HG02981 (cell line): ENCODE data around the gene TMEM91.
"Not testable (repeated sequence)": the region's sequence is repeated elsewhere in the genome, so short reads cannot be mapped to it uniquely, and the experiment has no call there.

Source experiments
- ATAC-seq: cut with Tn5 transposase; IDR thresholded peaks from one replicate; pipeline ENCODE4 v1.9.1; 2021; ENCODE audit warnings: mild to moderate bottlenecking, moderate library complexity; ENCODE audit not compliant: unreplicated experiment

Gene TMEM91

DNA sequence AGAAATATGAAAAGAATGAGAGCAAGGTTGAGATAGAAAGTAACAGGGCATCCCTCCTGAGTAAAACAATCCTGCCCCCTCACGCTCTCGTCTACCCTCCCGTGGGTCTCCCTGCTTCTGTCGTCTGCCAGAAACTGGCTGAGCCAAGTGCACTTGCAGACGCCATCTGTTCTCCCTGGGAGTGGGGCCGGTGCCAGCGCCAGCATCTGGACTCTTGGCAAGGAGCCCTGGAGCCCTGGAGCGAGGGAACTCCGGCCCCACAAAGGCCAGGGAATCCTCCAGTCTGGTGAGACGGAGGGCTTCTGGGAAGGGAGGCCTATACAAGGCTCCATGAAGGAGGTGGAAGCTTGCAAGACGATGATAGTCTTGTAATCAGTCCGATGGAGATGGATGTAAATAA lies 2.3 kb upstream of the TMEM91 start:
- no peak for ATAC-seq

DNA sequence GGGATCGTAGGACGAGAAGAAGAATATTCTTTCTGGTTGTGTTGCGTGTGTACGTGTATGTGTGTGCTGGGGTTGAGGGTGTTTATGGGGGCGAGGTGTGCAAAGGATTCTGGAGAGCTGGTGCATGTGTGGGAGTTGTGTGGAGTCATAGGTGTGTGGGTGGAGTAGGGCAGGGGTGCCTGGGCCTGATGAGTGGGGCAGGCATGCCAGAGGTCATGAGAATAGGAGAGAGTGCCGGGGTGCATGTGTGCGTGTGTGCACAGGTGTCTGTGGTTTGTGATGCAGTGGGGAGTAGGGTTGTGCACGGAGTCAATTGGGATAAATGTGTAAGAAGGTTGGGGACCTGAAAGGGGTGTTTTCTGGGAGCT lies 649 bp downstream of the TMEM91 start:
- ATAC-seq, result no peak

DNA sequence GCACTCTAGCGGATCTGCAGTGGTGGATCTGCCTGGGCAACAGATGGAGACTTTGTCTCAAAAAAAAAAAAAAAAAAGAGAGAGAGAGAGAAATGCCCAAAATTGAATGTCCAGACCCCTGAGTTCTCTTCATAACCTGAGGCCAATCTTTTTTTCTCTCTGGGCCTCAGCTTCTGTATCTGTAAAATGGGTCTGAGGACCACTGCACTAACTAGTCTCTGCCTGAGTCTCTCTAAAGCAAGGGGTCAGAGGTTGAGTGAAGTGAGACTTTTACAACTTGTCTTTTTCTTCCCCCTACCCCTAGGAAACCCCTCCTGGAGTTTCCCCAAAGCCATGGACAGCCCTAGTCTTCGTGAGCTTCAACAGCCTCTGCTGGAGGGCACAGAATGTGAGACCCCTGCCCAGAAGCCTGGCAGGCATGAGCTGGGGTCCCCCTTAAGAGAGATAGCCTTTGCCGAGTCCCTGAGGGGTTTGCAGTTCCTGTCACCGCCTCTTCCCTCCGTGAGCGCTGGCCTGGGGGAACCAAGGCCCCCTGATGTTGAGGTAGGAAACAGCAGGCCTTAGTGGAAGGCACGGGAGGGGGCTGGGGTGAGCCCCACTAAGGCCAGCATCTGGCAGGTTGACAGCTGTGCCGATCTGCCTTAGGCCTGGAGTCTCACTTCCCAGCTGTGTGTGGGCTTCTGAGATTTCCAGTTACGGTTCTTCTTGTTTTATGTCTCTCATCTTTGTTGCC lies 1.8 kb downstream of the TMEM91 start:
- ATAC-seq, result peak; percentile 76

DNA sequence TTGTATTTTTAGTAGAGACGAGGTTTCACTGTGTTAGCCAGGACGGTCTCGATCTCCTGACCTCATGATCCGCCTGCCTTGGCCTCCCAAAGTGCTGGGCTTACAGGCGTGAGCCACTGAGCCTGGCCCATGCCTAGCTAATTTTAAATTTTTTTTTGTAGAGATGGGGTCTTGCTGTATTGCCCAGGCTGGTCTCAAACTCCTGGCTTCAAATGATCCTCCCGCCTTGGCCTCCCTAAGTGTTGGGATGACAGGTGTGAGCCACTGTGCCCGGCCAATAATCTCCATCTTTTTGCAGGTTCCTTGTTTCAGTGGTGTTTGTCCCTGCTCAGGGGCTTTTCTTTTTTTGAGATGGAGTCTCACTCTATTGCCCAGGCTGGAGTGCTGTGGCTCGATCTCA lies 5.2 kb downstream of the TMEM91 start:
- ATAC-seq, result not testable (repeated sequence)

DNA sequence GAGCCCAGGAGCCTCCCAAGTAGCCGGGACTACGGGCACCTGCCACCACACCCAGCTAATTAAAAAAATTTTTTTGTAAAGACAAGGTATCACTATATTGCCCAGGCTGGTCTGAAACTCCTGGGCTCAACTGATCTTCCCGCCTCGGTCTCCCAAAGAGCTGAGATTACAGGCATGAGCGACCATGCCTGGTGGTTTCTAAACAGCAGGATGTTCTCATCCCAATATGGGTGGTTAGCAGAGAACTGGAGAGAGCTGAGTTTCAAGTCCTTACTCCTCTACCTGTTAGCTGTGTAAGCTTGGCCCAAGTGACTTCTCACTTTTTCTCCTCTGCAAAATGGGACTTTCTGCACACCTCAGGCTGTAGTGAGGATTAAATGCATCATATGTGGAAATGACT lies 8.0 kb downstream of the TMEM91 start:
- ATAC-seq, result no peak

DNA sequence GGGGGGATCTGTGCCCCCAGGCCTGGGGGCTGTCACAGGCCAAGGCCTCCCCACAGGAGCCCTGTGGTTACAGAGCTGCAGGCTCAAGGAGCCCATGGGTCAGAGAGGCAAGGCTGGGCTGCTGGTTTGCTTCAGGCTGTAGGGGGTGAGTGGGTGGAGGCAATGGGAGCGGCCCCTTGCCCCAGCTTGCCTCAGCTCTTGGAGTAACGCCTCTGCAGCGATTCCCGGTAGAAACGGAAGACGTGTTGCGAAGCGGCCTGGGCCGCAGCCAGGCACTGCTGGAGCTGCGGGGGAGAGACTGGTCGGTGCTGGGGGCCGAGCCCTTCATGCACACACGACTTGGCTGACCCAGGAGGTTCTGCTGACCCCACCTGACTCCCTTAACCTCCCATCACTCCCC lies 10.1 kb downstream of the TMEM91 start:
- ATAC-seq, result no peak

DNA sequence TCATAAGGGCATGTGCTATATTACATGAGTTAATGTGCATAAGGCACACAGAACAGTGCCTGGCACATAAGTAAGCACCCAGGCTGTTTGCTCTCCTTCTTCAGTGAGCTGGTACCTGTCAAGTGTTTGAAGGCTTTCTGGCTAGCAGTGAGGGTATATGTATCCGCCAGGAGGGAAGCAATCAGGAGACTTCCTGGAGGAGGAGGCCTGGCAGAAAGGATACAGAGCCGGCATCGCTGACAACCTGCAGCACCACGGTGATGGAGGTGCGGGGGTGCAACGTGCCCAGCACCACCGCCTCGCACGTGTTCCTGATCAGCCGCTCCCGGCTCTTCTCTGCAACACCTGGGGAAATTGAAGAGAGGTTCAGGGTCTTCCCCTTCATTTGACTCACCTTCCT lies 15.3 kb downstream of the TMEM91 start:
- ATAC-seq, result no peak

DNA sequence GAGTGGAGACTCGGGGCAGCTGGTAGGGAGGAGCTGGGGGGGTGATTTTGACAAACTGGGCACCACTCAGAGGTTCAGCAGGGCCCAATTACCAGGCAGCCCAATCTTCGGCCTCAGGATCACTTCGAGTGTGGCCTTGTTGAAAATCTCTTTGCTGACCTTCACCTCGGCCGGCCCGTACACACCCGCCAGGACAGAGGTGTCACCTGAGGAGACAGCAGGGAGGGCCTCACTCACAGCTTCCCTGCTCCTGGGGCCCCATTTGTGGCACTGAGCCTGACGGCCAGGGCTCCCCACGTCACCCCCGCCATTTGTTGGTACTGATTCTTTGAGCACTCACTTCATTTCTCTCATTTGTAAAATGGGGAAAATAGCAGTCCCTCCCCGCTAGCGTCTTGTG lies 16.4 kb downstream of the TMEM91 start:
- no peak for ATAC-seq

DNA sequence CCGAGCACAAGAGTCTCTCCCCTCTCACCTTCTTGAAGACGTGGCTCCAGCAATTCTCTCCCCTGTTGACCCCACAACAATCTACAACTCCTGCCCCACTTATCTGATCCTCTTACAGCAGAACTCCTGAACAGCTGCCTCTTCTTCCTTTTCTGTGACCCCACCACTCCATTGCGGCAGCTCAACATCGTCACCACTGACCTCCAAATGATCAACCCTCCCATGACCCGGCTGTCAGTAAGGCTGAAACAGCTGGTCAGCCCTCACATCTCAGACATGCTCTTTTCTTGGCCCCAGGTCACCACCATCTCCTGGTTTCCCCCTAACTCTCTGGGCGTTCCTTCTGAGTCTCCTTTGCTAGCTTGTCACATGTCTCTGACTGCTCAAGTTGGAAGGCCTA lies 19.0 kb downstream of the TMEM91 start:
- no peak for ATAC-seq

DNA sequence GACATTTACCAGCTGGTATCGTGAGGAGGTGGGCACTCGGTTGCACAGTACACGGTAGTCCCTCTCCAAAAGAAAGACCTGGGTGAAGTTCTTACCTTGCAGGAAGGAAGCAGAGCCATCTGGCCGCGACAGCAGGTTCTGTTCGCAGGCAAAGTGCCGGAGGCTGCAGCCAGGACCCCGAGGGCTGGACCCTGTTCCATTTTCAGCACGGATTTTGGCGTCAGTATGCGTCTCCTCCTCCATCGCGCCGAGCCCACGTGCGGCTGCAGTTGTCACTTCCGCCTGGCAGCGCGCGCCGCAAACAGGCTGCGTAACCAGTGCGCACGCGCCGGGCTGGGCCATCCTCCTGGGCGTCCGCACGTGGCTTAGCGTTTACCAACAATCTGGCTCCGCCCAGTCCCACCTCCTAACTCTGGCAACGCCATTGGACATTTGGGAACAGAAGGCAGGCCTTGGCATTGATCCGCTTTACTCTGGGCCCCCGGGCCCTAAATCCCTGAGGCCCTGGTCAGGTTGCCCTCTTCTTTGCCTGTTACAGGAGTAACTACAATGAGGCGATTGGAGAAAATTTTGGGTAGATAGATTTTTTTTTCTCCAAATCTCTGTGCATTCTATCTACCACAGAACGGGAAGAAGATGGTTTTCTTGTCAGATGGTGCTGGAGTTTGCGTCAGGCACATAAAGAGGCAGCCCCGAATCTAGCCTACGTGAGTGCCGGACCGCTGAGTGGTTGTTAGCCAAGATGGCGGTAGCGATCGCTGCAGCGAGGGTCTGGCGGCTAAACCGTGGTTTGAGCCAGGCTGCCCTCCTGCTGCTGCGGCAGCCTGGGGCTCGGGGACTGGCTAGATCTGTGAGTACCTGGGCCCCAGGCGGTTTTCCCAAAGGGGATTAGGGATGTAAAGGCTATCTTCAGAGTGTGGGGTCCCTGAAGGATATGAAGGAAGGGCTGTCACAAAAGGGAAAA lies 21.0 kb downstream of the TMEM91 start, which contains the start of the genes BCKDHA and EXOSC5:
Gene BCKDHA (plus strand): TSS at position 733 of the 964 bp plus-strand sequence. CDS start 10 bp downstream, at position 743.
Gene EXOSC5 (minus strand): TSS at position 274 of the 964 bp plus-strand sequence. CDS start 31 bp downstream, at position 243.
- peak; percentile 91 for ATAC-seq

DNA sequence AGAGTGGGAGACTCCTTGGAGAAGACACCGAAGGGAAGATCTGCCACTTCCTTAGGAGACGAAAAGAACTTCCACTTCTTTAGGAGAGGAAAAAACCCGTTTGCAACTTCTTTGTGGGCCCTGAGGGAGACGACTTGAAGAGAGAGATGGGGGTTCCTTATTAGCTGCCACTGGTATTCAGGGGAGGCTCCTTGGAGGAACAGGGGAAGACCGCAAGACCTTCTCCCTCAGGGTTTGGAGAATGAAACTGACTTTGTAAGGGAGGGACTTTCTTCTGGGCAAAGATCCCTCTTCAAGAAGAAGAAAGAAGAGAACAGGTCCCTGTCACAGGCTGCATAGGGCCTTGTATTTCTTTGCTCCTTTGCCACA lies 21.7 kb downstream of the TMEM91 start:
- no peak for ATAC-seq

DNA sequence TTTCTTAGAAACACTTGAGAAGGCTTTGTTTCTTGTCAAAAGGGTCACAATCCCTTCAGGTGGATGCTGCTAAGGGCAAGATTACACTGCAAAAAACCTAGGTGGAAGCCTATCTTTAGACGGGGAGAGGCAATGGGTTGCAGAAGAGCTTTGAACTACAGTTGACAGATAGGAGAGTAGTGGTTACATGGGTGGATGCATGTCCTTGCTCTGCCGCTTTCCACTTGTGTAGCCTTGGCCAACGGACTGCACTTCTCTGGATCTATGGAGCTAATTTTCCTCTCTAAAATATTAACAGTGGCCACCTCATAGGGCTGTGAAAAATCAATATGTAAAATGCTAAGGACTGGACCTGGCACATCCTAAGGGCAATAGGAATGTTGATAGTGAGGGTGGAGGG lies 22.3 kb downstream of the TMEM91 start:
- no peak for ATAC-seq

DNA sequence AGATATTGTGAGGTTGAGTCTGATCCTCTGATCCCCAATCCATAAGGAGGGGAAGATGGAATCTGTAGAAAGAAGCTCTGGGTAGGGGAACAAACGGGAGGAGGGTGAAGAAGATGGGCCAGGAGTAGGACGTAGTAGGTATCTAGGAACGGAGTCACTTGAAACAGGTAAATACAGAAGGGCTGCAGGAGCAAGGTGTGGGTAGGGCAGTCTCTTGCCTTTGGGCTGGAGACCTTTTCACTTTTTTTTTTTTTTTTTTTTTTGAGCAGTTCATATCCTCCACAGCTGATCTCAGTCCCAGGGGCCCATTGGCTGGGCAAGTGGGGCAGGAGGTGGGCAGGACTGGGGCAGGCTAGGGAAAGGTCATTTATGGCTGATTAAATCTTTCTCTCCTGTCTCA lies 22.8 kb downstream of the TMEM91 start:
- no peak for ATAC-seq

DNA sequence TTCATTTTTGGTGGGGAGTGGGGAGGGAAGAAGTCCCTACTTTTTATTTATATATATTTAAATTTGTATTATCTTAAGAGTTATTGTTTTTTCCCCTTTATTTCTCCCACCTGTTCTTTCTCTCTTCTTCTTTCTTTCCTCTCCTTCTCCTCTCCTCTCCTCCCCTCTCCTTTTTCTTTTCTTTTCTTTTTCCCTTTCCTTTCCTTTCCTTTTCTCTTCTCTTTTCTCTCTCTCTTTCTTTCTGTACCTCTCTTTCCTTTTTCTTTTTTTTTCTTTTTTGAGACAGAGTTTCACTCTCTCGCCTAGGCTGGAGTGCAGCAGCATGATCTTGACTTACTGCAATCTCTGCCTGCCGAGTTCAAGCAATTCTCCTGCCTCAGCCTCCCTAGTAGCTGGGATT lies 23.2 kb downstream of the TMEM91 start:
- ATAC-seq, result no peak

DNA sequence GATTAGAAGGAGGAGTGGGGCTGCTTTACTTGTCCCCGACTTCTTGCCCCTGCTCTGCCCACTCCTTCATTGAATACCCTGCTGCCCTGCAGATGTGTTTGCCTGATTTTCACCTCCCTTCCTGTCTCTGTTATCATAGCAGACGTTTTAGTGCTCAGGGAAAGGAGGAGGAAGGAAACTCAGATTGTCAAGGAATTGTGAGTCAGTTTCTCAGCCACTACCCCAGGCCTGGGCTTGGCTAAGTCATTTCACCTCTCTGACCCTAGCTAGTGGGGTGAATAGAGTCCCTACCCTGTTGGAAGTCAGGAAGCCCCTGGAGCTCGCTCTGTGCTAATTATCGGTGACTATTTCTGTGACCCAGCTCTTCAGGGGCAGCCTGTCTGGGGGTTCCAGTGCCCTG lies 25.1 kb downstream of the TMEM91 start:
- no peak for ATAC-seq

DNA sequence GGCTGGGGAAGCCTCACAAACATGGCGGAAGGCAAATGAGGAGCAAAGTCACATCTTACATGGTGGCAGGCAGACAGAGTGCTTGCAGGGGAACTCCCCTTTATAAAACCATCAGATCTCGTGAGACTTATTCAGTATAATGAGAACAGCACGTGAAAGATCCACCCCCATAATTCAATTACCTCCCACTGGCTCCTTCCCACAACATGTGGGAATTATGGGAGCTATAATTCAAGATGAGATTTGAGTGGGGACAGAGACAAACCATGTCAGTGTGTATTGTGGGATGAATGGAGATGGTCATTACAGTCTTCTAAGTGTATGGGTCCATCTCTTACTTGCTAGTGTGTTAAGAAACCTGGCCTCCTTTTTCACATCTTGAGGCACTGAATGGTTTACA lies 25.7 kb downstream of the TMEM91 start:
- ATAC-seq, result no peak

DNA sequence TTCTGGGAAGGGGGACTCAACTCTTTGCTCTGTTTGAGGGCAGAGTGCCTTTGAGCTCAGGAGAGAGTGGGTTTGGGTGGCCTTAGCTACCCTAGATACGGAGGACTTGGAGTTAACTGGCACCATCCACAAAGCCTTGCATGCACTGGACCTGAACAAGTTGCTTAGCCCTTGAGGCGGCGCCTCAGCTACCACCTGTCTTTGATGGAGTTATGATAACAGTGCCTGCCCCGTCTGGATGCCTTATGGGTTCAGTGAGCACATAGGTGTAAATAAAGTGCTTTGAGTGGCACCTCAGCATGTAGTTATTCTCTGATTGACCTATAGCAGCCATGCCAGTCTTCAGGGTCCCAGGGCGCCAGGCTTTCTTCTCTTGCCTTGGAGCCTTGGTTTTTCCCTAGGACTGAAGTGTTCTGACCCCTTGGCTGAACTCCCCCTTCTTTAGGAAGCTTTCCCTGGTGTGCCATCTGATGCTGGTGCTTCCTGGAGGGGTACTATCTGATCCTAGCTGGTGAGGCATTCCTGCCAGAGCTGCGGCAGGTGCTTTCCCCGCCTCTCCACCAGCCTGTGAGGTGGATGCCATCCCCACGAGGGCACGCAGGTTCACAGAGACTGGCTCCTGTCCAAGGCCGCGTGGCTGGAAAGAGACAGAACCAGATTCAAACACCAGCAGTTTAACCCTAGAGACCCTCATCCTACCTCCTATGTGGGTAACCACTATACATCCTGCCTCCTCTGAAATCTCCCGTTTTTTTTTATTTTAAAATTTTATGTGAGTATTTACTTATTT lies 27.0 kb downstream of the TMEM91 start:
- ATAC-seq, result no peak

DNA sequence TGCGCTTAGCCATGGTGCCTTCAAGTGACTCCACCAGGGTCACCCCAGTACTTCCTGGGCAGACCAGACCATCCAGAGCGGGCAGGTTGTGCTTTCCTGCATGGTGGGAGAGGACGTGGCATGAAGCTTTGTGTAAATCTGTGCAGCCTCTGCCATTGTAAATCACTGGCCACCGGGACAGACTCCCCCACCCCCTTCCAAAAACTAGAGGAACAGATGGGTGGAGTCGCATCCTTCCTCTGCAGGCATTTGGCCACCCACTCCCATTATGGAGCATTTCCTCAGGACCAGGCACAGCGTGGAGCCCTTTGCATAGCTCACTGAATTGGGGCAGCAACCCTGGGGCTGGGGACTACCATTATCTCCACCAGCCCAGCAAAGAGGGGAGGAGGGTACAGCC lies 29.4 kb downstream of the TMEM91 start:
- no peak for ATAC-seq

DNA sequence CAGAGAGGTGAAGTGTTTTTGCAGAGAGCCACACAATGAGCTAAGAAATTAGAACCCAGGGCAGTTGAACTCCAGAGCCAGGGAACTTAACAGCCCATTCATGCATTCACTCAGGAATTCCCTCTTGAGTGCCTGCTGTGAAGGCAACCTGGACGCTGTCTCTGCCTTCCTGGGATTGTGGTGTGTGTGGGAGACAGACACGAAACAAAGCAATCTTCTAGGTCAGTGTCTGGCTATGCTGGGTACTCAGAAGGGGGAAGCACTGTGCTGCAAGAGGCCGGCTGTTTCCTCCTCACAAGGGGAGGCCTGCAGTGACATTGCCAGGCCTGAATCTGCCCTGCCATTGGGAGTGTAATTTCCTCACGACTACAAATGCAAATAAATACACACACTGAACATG lies 30.9 kb downstream of the TMEM91 start:
- no peak for ATAC-seq

DNA sequence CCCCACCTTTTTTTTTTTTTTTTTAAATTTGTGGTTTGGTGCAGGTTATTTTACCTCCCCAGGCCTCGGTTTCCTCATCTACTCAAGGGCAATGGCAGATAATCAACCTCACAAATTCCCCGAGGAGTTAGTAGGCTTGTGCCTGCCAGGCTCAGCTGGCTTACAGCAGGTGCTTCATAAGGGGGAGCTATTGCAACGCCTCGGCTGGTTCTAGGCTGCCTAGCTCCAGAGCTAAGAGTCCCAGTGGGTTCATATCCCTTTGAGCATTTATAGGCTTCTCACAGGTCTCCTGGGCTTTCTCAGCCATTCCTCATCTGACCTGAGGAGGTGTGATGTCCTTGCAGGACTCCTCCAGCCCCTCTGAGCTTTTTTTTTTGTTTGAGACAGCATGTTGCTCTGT lies 31.9 kb downstream of the TMEM91 start:
- ATAC-seq, result no peak

DNA sequence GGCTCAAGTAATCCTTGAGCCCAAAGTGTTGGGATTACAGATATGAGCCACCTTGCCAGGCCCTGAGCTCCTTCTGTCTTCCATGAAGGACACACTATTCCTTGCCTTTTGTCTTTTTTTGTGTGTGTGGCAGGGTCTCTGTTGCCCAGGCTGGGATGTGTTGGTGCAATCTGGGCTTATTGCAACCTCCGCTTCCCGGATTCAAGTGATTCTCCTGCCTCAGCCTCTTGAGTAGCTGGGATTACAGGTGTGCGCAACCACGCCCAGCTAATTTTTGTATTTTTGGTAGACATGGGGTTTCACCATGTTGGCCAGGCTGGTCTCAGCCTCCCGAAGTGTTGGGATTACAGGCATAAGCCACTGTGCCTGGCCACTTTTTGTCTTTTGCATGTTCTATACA lies 32.5 kb downstream of the TMEM91 start:
- ATAC-seq, result not testable (repeated sequence)
